Keratinocyte (primary cell): ENCODE data around the gene DPYD. TPM values are rescaled to one million over a fixed set of nuclear protein-coding genes. Genes with fewer than 3 reads are reported as not detected.

Experiments used
- DNase-seq: peaks from one replicate; pipeline ENCODE4 v3.0.0-alpha.2; 2011; ENCODE audit warnings: low read depth, missing footprints, low spot score
- FAIRE-seq: peaks from 2 replicates; lab custom pipeline; 2011; peaks lifted over from hg19 to GRCh38; lab: Jason Lieb, UNC
- H2AFZ ChIP-seq: 2 replicates; pipeline ENCODE4 v1.6.0; 2012; ENCODE audit warnings: low read length, control low read depth, inconsistent platforms; ENCODE audit not compliant: control insufficient read depth
- H3K27ac ChIP-seq: 2 replicates; pipeline ENCODE4 v1.5.1; 2011; ENCODE audit warnings: low read length; ENCODE audit not compliant: control insufficient read depth, insufficient read depth
- H3K27me3 ChIP-seq: 3 replicates; pipeline ENCODE4 v1.6.0; 2011; ENCODE audit warnings: low read length; ENCODE audit not compliant: control insufficient read depth, insufficient read depth; ENCODE audit errors: extremely low read depth
- H3K36me3 ChIP-seq, 2 experiments: 2 replicates in 1 of 2; 3 replicates in 1 of 2; pipeline ENCODE4 v1.5.1; 2011; ENCODE audit warnings: low read length in 2 of 2, mild to moderate bottlenecking in 1 of 2; ENCODE audit not compliant: control insufficient read depth in 2 of 2, insufficient read depth in 2 of 2; ENCODE audit errors: extremely low read depth in 1 of 2
- H3K4me1 ChIP-seq: 3 replicates; pipeline ENCODE4 v1.5.1; 2011; ENCODE audit warnings: low read length; ENCODE audit not compliant: control insufficient read depth, insufficient read depth; ENCODE audit errors: extremely low read depth
- H3K4me2 ChIP-seq: 3 replicates; pipeline ENCODE4 v1.6.0; 2011; ENCODE audit warnings: low read depth, low read length; ENCODE audit not compliant: control insufficient read depth, insufficient read depth; ENCODE audit errors: extremely low read depth
- H3K4me3 ChIP-seq, 3 experiments: fragments of 200-600 bp in 1 of 3; sonication (generic) in 1 of 3; 2 replicates in 2 of 3; 3 replicates in 1 of 3; pipeline ENCODE4 v1.5.1; 2011 to 2016; ENCODE audit warnings: low read length in 3 of 3, mild to moderate bottlenecking in 3 of 3, control low read depth in 2 of 3, inconsistent platforms in 1 of 3, low read depth in 1 of 3, mixed read lengths in 1 of 3, mixed run types in 1 of 3, moderate library complexity in 1 of 3; ENCODE audit not compliant: control insufficient read depth in 2 of 3, insufficient read depth in 2 of 3; ENCODE audit errors: extremely low read depth in 1 of 3
- H3K79me2 ChIP-seq: 2 replicates; pipeline ENCODE4 v1.6.0; 2012; ENCODE audit warnings: low read length; ENCODE audit not compliant: control insufficient read depth, insufficient read depth
- H3K9ac ChIP-seq: 3 replicates; pipeline ENCODE4 v1.6.0; 2011; ENCODE audit warnings: low read length; ENCODE audit not compliant: control insufficient read depth, insufficient read depth; ENCODE audit errors: extremely low read depth
- H3K9me1 ChIP-seq: 3 replicates; pipeline ENCODE4 v1.6.0; 2011; ENCODE audit warnings: low read length; ENCODE audit not compliant: control insufficient read depth, insufficient read depth; ENCODE audit errors: extremely low read depth
- H3K9me3 ChIP-seq: 2 replicates; pipeline ENCODE4 v1.5.1; 2012; ENCODE audit warnings: low read depth, low read length; ENCODE audit not compliant: control insufficient read depth
- H4K20me1 ChIP-seq: 3 replicates; pipeline ENCODE4 v1.6.0; 2011; ENCODE audit warnings: low read length; ENCODE audit not compliant: control insufficient read depth, insufficient read depth; ENCODE audit errors: extremely low read depth
- EZH2 ChIP-seq: IDR thresholded peaks from one replicate; pipeline ENCODE4 v1.6.1; 2012; ENCODE audit warnings: inconsistent platforms, mild to moderate bottlenecking, low read length, moderate library complexity
- dilution Hi-C: fragments of 300-500 bp; cut with MboI; formaldehyde crosslinking; loops from one replicate; pipeline ENCODE4 v1.7.0; 2020; ENCODE audit warnings: low sequenced_read_pairs; ENCODE audit not compliant: extremely low pct_ligation_motif_present
- polyA plus RNA-seq, 5 experiments: library from polyadenylated mRNA; depleted of rRNA in 3 of 5; stranded (reverse) in 3 of 5; stranded (forward) in 1 of 5; unstranded in 1 of 5; fragments of >200 nt; gene quantifications; 1 replicate in 1 of 5; 2 replicates in 3 of 5; 3 replicates in 1 of 5; pipeline versions ENCODE4 v1.2.1 to v1.2.3, GENCODE V29; 2011 to 2012; ENCODE audit warnings: missing spikeins in 2 of 5, low read depth in 1 of 5, low replicate concordance in 1 of 5
- TF ChIP-seq, protein P1 (sequence below), 3 experiments: IDR thresholded peaks in 1 of 3; conservative IDR thresholded peaks in 1 of 3; optimal IDR thresholded peaks in 1 of 3; 2 replicates in 2 of 3; 3 replicates in 1 of 3; pipeline versions ENCODE3 to v1.5.1; 2011; ENCODE audit warnings: low read length in 3 of 3, mild to moderate bottlenecking in 3 of 3, moderate library complexity in 2 of 3, control low read depth in 1 of 3, inconsistent platforms in 1 of 3; ENCODE audit not compliant: insufficient read depth in 2 of 3; ENCODE audit errors: extremely low read depth in 1 of 3

Gene DPYD
- polyA plus RNA-seq, 1 donor (not counting 4 experiments of a cell fraction or from before 2014, with no cell fraction given), result 1.9 TPM

DNA sequence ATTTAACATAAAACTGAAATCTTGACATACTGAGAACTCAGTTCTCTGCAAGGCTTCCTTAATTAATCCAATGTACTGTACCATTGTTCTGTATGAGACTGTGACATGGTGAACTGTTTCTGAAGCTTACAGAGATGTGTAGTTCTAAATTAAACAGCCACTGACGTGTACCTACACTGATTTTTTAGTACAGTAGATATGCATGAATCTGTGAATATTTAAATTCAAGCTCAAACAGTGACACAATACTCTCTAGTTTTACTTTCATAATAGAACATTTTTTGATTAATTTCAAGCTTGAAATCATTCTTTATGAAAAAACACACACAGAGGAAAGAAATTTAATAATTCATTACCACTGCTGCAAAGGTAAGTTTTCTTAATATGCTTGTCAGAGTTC is 621.9 kb downstream of the DPYD start:
- H4K20me1 ChIP-seq, result no peaks in the 10 kb centered on the region
- H3K27ac ChIP-seq, result no peak overlapping the region
- no peaks in the 10 kb centered on the region for H3K9me3 ChIP-seq
- no peak for DNase-seq
- H3K9ac ChIP-seq, result no peak overlapping the region
- dilution Hi-C loops, result no loop called here
- TF ChIP-seq, protein P1, sequence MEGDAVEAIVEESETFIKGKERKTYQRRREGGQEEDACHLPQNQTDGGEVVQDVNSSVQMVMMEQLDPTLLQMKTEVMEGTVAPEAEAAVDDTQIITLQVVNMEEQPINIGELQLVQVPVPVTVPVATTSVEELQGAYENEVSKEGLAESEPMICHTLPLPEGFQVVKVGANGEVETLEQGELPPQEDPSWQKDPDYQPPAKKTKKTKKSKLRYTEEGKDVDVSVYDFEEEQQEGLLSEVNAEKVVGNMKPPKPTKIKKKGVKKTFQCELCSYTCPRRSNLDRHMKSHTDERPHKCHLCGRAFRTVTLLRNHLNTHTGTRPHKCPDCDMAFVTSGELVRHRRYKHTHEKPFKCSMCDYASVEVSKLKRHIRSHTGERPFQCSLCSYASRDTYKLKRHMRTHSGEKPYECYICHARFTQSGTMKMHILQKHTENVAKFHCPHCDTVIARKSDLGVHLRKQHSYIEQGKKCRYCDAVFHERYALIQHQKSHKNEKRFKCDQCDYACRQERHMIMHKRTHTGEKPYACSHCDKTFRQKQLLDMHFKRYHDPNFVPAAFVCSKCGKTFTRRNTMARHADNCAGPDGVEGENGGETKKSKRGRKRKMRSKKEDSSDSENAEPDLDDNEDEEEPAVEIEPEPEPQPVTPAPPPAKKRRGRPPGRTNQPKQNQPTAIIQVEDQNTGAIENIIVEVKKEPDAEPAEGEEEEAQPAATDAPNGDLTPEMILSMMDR (optimal IDR thresholded peaks at IDR 0.05 in 1 of 3, IDR thresholded peaks at IDR 0.05 in 1 of 3, conservative IDR thresholded peaks at IDR 0.05 in 1 of 3; ENCODE audit: extremely low read depth in 1 of 3, insufficient read depth in 2 of 3, low read length in 3 of 3), result no peak
- TF ChIP-seq EZH2, result no peak
- no peaks in the 10 kb centered on the region for H3K4me1 ChIP-seq
- FAIRE-seq, result no peak
- H2AFZ ChIP-seq, result no peak overlapping the region
- H3K27me3 ChIP-seq, result no peaks in the 10 kb centered on the region
- no peak overlapping the region for H3K4me3 ChIP-seq
- H3K9me1 ChIP-seq, result no peaks in the 10 kb centered on the region
- no peaks in the 10 kb centered on the region for H3K36me3 ChIP-seq
- no peaks in the 10 kb centered on the region for H3K79me2 ChIP-seq
- H3K4me2 ChIP-seq, result no peak overlapping the region

DNA sequence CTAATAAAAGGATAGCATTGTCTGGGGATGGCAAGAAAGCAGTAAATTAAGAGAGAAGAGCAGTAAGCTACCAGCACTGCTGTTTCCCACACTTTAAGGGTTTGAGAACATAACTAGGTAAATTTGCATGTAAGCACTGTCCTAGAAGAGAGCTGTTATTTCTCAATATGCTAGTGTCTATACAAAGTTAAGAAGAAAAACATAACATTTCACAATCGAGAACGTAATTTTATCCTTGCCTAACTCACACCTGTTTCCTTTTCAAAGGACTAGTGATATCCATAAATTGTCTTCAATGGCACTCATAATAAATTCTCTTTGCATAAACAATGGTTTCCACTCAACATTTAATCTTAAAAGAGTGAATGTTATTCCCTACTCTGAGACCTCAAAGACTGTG is 623.2 kb downstream of the DPYD start:
- H3K9ac ChIP-seq, result no peak overlapping the region
- H3K9me3 ChIP-seq, result no peaks in the 10 kb centered on the region
- no peaks in the 10 kb centered on the region for H3K9me1 ChIP-seq
- no peaks in the 10 kb centered on the region for H3K27me3 ChIP-seq
- no peak overlapping the region for H3K4me3 ChIP-seq
- no peaks in the 10 kb centered on the region for H4K20me1 ChIP-seq
- DNase-seq, result no peak
- no peaks in the 10 kb centered on the region for H3K79me2 ChIP-seq
- no peak overlapping the region for H3K27ac ChIP-seq
- H3K4me1 ChIP-seq, result no peaks in the 10 kb centered on the region
- no peak overlapping the region for H3K4me2 ChIP-seq
- dilution Hi-C loops, result no loop called here
- no peak for TF ChIP-seq EZH2
- TF ChIP-seq, protein P1 (optimal IDR thresholded peaks at IDR 0.05 in 1 of 3, IDR thresholded peaks at IDR 0.05 in 1 of 3, conservative IDR thresholded peaks at IDR 0.05 in 1 of 3; ENCODE audit: extremely low read depth in 1 of 3, insufficient read depth in 2 of 3, low read length in 3 of 3), result no peak
- H3K36me3 ChIP-seq, result no peaks in the 10 kb centered on the region
- FAIRE-seq, result no peak
- H2AFZ ChIP-seq, result no peak overlapping the region
